NCI-H1436 treated with DMSO at 0.1 percent for 48 hours (cell line): Measurements from ENCODE around the gene CDC42BPB.

ENCODE experiments used
- DNase-seq: peaks from one replicate; lab custom pipeline; 2025; lab: John Stamatoyannopoulos, UW

CDC42BPB gene, protein sequence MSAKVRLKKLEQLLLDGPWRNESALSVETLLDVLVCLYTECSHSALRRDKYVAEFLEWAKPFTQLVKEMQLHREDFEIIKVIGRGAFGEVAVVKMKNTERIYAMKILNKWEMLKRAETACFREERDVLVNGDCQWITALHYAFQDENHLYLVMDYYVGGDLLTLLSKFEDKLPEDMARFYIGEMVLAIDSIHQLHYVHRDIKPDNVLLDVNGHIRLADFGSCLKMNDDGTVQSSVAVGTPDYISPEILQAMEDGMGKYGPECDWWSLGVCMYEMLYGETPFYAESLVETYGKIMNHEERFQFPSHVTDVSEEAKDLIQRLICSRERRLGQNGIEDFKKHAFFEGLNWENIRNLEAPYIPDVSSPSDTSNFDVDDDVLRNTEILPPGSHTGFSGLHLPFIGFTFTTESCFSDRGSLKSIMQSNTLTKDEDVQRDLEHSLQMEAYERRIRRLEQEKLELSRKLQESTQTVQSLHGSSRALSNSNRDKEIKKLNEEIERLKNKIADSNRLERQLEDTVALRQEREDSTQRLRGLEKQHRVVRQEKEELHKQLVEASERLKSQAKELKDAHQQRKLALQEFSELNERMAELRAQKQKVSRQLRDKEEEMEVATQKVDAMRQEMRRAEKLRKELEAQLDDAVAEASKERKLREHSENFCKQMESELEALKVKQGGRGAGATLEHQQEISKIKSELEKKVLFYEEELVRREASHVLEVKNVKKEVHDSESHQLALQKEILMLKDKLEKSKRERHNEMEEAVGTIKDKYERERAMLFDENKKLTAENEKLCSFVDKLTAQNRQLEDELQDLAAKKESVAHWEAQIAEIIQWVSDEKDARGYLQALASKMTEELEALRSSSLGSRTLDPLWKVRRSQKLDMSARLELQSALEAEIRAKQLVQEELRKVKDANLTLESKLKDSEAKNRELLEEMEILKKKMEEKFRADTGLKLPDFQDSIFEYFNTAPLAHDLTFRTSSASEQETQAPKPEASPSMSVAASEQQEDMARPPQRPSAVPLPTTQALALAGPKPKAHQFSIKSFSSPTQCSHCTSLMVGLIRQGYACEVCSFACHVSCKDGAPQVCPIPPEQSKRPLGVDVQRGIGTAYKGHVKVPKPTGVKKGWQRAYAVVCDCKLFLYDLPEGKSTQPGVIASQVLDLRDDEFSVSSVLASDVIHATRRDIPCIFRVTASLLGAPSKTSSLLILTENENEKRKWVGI (N-terminal part only)

DNA sequence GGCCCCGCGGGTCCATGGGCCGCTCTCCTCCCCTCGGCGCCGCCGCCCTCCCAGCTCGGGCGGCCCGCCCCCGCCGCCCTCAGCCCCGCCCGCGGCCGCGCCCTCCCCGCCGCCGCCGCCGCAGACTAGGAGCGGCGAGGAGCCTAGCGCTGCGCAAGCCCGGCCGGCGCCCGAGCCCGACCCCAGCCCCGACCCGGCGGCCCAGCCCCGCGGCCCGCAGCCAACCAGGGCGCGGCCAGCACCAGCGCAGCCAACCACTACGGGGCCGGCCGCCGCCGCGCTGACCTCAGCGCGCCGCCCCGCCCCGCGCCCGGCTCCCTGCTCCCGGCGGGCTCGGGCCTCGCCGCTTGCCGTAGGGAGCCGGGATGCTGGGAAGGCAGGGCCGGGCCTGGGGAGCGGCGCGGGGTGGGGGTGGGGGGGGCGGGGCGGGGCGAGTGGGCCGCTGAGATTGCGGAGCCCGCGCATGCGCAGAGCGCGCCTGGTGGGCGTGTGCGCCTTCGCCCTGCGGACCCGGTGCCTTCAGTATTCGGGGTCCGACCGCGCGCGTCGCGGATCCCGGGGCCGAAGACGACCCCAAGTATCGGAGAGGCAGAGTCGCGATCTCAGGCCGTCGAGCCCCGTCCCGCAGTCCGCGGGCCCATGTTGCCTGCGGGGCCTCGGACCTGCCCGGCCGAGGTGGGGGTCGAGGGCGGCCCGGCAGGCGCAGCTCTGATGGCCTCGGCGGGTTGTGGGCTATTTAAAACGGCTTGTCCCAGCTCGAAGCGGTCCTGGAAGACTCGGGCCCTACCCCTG, at the start of gene CDC42BPB:
Gene CDC42BPB, minus strand, starts transcription at position 178 of the 792 bp plus-strand sequence. CDS start 376 bp downstream, outside the sequence.
- no peak for DNase-seq

DNA sequence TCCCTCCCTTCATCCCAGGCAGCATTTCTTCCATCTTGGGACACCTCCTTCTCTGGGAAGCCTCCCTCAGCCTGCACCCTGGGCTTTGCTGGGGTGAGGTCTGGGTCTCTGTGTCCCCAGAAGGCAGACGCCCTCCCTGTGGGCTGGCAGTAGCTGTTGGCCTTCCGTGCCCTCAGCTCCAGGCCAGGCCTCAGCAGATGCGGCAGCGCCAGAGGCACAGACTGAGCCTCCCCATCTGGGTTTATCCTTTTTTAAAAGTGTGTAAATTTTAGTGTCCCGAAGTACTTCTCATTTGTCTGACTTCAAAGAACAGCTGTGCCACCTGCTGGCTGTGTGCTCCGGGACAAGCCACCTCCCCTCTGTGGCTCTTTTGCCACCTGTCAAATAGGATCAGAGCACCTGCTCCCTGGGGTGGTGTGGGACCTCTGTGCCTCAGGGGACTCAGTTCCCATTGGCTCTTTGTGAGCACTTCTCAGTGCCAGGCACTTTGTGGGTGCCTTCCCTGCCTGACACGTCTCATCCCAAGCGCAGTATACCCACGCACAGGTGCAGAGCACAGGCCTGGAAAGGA, 48.3 kb upstream of the CDC42BPB start:
- peak; percentile 80 for DNase-seq

DNA sequence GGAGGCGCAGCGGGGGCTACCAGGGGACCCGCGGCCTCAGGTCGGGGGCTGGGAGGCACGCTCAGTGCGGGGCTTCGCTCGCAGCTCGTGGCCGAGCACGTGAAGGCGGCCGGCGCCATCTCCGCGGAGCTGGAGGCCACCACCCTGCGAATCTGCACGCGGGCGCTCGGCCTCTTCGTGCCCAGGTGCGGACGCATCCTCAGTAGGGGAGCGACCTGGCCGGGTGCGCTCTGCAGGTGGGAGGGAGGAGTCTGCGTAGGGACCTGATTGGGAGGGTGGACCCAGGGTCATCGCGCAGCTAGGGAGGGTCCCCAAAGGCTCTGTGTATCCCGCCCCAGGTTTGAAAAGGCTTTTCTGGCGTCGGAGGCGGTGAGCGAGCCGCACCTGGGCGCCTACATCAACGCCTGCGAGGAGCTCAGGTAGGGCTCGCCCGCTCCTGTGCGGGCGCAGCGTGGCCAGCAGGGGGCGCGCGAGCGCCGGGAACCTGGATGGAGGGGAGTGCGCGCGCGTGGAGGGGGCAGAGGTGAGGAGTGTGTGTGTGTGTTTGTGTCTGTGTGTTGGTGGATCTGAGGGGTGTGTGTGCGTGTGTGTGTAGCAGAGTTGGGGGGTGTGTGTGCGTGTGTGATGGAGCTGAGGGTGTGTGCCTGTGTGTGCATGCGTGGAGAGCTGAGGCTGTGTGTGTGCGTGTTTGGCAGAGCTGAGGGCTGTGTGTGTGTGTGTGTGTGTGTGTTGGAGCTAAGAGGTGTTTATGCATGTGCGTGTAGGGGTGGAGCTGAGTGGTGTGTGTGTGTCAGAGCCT, 47.5 kb upstream of the CDC42BPB start:
- no peak for DNase-seq

DNA sequence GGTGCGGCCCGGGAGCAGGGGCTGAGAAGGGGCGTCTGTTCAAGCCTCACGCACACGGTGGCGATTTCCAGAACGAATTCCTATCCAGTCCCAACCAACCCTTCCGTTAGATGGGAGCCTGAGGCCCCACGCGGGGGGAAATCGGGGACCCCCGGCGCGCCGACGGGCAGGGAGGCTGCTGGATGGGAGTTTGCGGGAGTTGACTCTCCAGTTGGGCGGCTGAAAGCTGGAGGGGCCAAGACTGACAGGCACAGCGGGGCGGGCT, 47.0 kb upstream of the CDC42BPB start:
- no peak for DNase-seq

DNA sequence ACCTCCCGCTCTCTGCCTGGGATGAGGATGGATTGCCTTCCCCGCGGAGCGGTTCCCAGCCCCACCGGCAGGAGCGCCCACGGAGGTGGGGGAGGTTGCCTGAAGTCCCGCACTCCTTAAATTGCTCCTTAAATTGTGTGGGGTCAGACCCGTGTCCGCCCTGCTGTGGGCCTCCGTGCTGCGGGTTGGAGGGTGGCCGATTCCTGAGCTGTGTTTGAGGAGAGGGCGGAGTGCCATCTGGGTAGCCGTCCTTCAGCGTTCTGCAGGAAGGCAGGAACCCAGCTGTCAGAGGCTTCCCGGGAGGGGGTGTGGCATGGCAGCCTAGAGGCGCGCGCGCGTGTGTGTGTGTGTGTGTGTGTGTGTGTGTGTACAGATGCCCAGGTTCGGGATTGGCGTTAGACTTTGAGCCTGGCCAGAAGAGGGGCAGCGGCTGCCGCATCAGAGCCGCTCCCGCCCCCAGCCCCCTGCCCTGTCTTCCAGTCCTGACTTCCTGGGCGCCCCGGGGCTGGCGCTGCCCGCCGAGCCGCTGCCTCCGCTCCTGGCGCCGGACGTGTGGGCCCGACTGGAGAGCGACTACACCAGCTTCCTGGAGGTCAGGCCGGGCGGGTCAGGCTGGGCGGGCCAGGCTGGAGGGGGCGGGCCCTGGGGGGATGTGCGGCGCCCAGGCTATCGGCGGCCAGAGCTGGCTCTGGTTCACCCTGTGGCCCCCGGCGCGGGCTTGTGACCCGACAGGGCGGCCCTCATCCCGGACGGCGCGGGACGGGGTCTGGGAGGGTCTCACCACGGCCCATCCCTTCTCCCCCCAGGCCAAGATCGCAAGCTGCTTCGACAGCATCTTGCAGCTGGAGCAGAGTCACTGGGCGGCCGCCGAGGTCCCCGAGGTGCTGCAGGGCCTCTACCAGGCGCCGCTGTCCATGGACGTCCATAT, 46.4 kb upstream of the CDC42BPB start:
- DNase-seq = no peak

DNA sequence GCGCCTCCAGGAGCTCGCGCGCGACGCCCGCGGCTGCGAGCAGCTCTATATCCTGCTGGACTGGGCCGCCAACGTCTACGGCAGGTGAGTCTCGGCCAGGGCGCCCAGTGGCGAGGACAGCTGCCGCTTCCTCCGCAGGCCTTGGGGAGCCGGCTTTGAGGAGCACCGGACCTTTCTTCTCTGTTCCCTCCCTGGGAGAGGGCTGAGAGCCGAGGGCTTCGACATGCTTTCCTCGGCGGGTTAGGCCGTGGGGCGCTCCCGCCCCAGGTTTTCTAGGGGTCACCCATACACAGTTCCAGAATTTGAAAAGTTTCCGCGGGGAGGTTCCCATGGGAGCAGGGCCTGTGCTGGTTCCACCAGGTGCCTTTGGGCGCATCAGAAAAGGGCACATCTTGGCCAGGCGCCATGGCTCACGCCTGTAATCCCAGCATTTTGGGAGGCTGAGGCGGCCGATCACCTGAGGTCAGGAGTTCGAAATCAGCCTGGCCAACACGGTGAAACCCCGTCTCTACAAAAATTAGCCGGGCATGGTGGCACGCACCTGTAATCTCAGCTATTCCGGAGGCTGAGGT, 45.4 kb upstream of the CDC42BPB start:
- no peak for DNase-seq

DNA sequence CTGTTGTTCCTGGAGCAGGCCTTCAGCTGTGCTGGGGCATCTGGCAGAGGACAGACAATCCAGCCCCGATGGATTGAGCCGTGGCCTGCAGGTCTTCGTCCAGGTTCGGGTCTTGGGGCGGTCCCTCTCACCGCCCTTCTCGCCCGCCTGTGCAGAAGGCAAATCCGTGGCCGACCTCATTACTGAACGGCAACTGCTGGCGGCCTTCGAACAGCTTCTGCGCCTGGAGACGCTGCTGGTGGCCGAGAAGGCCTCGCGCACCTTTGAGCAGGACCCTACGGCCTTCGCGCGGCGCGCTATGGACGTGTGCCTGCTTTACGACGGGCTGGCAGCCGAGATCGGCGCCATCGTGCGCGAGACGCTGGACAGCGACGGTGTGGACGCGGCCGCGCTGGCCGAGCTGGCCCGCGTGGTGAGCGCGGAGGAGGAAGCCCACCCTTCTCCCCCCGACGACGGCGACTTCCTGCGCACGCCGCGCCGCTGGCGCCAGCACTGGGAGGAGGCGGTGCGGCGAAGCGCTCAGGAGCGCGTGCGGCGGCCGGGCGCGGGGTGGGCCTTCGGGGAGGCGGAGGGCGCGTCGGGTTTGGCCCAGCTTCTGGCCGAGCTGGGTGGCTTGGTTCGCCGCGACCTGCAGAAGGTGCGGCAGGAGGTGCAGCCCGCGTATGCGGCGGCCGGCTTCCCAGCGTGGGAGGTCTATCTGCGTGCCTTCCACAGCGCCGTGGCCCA, 44.8 kb upstream of the CDC42BPB start:
- DNase-seq = no peak

DNA sequence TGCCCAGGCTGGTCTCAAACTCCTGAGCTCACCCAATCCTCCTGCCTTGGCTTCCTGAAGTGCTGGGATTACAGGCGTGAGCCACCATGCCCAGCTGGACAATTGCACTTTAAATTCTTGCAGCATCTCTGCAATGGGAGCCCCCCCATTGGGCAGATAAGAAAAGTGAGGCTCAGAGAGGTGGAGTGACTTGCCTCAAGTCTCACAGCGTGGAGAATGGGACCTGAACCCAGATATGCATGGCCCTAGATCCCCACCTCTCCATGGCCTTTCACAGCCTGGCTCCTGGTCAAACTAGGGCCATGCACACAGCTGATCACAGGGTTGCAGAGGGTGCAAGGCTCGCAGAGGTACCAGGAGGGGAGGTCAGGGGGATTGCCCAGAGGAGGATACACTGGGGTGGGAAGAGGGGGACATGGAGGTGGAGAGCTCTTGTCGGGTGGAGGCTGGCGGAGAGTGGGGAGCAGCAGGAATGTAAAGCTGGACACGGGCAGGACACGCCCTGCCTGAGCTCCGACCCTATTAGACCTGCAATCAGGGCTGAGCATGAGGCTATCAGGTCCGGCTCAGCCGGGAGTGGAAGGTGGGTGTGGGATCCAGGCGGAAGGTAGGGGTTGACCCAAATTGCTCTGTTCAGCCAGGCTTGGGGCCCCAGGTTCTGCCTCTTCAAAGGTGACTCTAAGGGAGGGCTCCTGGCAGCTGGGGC, 44.1 kb upstream of the CDC42BPB start:
- DNase-seq = no peak

DNA sequence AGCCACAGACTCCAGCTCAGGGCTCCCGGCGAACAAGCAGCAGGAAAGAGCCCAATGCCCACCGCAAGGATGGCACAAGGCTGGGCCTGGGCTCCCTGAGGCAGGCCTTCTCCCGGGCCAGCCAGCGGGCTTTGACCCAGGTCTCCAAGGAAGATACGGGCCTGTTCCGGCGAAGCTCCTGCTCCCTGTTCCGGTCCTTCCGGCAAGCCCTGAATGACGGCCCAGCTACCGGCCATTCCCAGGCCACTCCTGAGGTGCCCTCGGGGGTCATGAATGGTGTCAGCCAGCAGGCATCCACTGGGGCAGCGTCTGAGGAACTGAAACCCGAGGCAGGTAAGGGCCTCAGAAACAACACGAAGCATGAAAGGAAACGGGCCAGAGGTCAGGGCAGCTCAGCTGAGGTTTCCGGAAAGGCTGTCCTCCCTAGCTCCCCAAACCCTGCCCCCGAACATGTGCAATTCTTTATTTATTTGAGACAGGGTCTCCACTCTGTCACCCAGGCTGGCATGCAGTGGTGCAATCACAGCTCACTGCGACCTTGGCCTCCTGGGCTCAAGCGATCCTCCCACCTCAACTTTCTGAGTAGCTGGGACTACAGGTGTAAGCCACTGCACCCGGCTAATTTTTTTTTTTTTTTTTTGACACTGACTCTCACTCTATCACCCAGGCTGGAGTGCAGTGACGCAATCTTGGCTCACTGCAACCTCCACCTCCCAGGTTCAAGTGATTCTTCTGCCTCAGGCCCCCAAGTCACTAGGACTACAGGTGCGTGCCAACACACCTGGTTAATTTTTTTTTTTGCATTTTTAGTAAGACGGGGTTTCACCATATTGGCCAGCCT, 43.2 kb upstream of the CDC42BPB start:
- no peak for DNase-seq

DNA sequence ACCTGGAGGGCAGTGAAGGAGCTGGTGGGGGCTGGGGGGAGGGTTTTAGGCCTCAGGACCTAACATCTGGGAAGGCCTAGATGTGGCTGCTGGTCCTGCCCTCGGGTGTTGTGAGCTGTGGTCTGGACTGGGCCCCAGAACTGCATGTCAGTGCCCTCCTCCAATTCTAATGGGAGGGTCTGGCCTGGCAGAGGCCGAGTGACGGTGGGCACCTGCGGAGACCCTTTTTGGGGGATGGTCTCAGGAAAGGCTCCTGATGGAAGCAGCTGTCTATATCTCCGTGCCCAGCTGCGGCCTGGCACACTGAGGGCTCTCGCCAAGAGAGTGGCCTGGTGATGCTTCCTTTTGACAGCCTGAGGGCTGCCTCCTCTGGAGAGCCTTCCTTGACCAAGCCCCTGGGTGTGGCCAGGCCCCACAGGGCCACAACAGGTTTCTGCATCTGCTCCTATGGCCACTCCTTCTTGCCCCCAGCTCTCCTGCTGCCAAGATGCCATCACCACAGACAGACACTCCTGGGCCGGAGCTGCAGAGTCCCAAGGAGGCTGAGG, 42.5 kb upstream of the CDC42BPB start:
- no peak for DNase-seq

DNA sequence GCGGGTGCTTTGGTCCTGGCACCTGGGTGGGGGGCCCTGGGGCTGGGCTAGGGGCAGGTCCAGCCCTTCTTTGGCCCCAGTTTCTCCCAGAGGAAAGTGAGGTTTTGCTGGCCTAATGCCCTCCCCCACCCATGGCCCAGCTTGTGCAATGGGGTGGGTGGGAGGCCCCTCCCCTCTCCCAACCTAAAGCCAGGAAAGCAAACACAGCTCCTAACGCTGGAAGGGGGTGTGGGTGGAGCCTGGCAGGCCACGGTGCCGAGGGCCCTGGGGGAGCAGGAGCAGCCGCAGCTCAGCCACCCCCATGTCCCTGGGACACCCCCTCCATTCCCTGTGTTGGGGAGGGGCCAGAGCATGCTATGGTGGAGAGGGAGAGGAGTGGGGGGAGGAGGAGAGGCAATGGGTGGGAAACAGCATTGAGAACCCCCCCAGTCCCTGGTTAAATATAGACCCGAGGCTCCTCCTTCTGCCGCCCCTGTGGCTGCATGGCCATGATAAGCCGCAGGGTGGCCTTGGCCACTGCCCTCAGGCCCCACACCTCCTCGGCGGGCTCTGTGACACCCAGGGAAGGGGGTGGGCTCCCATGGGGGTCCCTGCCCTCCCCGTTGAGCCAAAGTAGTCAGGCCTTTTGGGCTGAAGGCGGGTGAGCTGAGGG, 41.9 kb upstream of the CDC42BPB start:
- DNase-seq = no peak

DNA sequence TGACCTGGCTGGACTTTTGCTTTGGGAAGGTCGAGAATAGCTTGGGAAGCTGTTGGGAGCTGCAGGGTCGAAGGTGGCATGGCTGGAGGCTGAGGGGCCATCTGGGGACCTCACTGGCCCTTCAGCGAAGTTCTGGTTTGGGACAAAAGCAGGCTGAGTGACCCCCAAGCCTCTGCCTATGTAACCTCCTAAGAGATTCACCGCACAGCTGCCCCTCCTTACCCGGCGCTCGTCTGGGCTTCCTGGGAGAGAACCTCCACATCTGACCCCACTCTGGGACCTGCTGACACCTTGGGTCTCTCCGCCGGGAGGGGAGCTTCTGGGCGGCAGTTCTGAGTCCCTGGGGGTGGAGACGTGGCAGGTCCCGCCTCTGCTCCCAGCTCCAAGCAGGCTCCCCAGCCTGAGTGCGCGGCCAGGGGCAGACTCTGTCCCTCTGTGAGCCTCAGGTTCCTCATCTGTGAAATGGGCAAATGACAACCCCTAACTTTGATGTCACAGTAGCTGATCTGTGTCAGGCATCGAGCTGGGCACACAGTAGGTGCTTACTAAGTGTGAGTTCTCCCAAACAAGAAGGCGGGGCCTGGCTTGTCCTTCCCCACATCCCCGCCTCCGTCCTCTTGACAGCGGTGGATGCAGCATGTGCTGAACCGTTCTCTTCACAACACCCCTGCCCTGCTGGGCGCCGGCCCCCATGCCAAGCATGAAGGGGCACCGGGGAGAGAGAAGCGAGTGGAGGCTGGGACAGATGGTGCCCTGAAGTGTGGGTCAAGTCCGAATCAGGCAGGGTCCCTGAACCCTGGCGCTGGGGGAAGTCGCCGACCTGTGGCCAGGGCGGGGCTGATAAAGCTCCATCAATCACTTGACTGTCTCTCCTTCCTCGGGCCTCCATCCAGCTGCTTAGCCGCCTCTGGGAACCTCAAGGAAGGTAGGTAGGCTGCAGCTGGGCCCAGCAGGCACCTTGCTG, 40.9 kb upstream of the CDC42BPB start:
- DNase-seq = no peak

DNA sequence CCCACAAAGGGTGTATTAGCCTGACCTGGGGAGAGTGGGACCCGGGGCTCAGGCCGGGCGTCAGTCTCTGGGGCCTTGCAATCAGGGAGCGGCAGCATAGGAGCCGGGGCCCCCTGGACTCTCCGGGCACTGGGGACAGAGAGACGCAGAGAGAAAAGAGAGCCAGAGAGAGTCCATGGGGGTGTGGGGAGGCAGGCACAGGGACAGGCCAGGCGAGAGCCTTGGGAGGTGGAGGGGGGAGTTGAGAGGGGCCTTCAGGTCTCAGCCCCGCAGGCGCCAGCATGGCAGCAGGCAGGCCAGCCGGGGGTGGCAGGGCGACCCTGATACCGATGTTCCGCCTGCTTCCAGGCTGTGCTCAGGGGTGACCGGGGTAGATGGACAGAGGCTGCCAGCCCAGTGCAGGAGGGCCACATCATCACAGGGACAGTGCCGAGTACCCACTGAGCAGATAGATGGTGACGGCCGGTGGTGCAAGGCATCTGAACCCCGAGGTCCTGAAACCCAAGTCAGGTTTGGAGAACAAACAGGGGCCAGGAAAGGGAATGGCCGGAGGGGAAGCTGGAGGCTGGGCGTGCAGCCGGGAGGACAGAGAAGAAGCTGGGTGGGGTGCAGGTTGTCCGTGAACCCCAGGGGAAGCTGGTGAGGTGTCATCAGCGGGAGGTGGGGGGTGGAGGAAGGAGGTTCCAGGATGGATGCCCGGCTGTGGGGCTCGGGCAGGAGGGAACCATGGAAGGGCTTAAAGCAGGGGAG, 40.1 kb upstream of the CDC42BPB start:
- no peak for DNase-seq

DNA sequence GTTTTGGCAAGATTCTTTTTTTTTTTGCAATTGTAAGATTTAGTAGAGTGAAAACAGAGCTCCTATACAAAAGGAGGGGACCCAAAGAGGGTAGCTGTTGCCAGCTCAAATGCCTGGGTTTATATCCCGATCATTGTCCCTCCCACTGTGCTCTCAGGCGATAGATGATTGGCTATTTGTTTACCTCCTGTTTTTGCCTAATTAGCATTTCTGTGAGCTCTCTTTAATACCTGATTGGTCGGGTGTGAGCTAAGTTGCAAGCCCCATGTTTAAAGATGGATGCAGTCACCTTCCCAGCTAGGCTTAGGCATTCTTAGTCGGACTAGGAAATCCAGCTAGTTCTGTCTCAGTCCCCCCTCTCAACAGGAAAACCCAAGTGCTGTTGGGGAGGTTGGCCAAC, 39.0 kb upstream of the CDC42BPB start:
- no peak for DNase-seq
